GM21529 (cell line): ENCODE results near the gene ATP5PF.
"Not testable (repeated sequence)": the region's sequence is repeated elsewhere in the genome, so short reads cannot be mapped to it uniquely, and the experiment has no call there.

Experiments used
- ATAC-seq: cut with Tn5 transposase; IDR thresholded peaks from one replicate; pipeline ENCODE4 v1.9.1; 2021; ENCODE audit not compliant: unreplicated experiment

ATP5PF gene

GRCh38 chr21:25734904-25735645, at the start of gene ATP5PF, which contains the start of gene GABPA:
TSS of gene ATP5PF (minus strand) at chr21:25734904. CDS start at chr21:25729794, 5,110 bp downstream.
TSS of gene GABPA (plus strand) at chr21:25734972. CDS start at chr21:25741599, 6,627 bp downstream.
- ATAC-seq, result peak; percentile 85

GRCh38 chr21:25778126-25778875, 43.6 kb upstream of the ATP5PF start:
- ATAC-seq, result not testable (repeated sequence)

- no peak for ATAC-seq
Observed at GRCh38 chr21:25776440-25776839, 41.7 kb upstream of the ATP5PF start.

GRCh38 chr21:25772686-25773085, 38.0 kb upstream of the ATP5PF start:
- ATAC-seq, result no peak

- no peak for ATAC-seq
Observed at GRCh38 chr21:25767921-25768320, 33.2 kb upstream of the ATP5PF start.

- no peak for ATAC-seq
Observed at GRCh38 chr21:25764065-25764464, 29.4 kb upstream of the ATP5PF start.

- no peak for ATAC-seq
Observed at GRCh38 chr21:25760677-25761076, 26.0 kb upstream of the ATP5PF start.

DNA sequence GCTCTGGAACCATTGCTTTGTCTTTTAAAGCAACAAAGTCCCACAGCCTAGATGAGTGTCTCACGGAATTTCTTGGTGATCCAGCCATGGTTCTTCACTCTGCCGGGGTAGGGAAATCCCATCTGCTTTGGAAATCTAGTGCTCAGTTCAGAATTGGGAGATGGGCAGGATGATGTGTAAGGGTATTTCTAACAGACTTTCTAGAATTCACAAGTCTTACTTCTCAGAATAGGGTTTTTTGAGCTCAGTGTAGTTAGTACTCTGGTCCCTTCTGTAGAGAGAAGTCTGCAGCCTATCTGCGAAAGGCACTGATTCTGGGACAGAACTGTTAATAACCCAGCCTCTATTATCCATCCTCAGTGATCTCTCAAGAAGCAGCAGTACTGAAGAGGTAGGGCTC, 25.4 kb upstream of the ATP5PF start:
- no peak for ATAC-seq

- no peak for ATAC-seq
Observed at GRCh38 chr21:25759573-25759972, 24.9 kb upstream of the ATP5PF start.

- no peak for ATAC-seq
Observed at GRCh38 chr21:25757531-25757930, 22.8 kb upstream of the ATP5PF start.

- ATAC-seq, result no peak
Observed at GRCh38 chr21:25756190-25756932, 21.7 kb upstream of the ATP5PF start.

DNA sequence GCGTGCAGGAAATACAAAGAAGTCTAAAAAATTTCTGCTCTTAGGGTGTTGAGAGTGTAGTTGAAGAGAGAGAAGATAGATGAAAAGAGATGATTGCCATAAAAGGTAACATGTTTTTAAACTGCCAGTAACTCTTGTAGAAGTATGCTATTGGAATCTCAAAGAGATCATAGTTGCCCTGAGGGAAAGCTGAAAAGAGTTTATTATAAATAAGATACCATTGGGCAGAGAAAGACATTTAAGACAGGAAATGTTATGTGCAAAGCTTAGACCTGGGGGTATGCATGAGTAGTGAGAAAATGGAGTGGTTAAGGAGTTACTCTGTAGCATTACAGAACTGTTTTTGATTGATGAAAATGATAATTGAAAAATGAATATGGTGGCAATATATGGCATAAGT, 17.7 kb upstream of the ATP5PF start:
- no peak for ATAC-seq

DNA sequence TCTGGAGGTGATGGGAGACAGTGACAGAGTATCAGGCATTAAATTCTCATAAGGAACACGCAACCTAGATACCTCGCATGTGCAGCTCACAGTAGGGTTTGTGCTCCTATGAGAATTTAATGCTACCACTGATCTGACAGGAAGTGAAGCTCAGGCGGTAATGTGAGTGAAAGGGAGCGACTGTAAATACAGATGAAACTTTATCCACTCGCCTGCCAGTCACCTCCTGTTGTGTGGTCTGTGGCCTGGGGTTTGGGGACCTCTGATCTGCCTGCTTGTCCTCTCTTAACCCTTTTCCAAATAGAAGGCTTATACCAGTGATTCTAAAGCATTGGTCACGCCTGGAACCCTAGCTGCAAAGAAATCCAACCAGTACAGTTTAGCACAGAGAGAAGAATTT, 15.4 kb upstream of the ATP5PF start:
- ATAC-seq, result no peak

DNA sequence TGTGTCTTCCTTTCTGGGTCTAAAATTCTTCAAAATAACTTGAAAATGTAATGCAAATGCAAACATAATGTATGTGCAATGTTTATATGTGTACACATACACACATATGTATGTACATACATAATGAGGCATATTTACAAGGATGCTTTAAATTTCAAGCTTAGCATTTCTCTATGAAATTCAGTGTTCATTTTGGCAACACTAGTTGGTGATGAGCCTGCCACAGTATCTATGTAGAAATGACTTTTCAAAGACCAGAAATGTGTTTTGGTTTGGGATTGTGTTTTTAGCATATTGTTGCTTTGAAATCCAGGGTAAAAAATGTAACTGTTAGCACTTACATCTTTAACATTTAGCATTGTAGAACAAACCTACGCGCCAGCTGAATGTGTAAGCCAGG, 10.2 kb upstream of the ATP5PF start:
- ATAC-seq, result no peak

- ATAC-seq, result no peak
Observed at GRCh38 chr21:25742900-25743299, 8.2 kb upstream of the ATP5PF start.

- no peak for ATAC-seq
Observed at GRCh38 chr21:25737421-25737820, 2.7 kb upstream of the ATP5PF start.

- ATAC-seq, result peak; percentile 12
Observed at GRCh38 chr21:25735646-25736597, 1.2 kb upstream of the ATP5PF start.

DNA sequence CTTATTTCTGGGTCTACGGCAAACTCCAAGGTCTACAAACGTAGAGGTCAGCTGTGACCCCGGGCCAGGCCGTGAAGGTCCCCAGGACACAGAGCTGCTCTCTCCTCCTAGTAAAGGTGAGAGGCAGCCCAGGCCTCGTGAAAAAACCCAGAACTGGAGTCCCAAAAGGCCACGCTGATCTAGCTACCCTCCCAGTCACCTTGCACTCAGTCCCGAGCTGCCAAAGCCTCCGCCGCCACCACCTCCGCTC, 125 bp downstream of the ATP5PF start:
- ATAC-seq, result no peak

- peak; percentile 8 for ATAC-seq
Observed at GRCh38 chr21:25733859-25734653, 648 bp downstream of the ATP5PF start.
